Upper lobe of right lung (tissue), 1 donor: ENCODE results near the gene PLEKHA7. TPM values are rescaled to one million over a fixed set of nuclear protein-coding genes. Genes with fewer than 3 reads are reported as not detected.
A peak's percentile ranks its signal among the peaks of the same experiment; 100 is the strongest.
"Not testable (repeated sequence)": the region's sequence is repeated elsewhere in the genome, so short reads cannot be mapped to it uniquely, and the experiment has no call there.

Experiments used
- ATAC-seq: fragments of 200-7000 bp; cut with Tn5 transposase; one replicate; pipeline ENCODE4 v1.9.1; 2020; ENCODE audit warnings: mild to moderate bottlenecking, moderate library complexity
- DNase-seq: peaks from one replicate; pipeline ENCODE4 v3.0.0-alpha.2; 2020
- H3K27ac ChIP-seq: fragments of 200-600 bp; one replicate; pipeline ENCODE4 v1.8.0; 2022
- H3K27me3 ChIP-seq: fragments of 200-600 bp; one replicate; pipeline ENCODE4 v1.8.0; 2022; ENCODE audit warnings: mild to moderate bottlenecking
- H3K36me3 ChIP-seq: fragments of 200-600 bp; one replicate; pipeline ENCODE4 v1.8.0; 2022
- H3K4me1 ChIP-seq: fragments of 200-600 bp; one replicate; pipeline ENCODE4 v1.8.0; 2022
- H3K4me3 ChIP-seq: fragments of 200-600 bp; one replicate; pipeline ENCODE4 v1.8.0; 2022; ENCODE audit warnings: mild to moderate bottlenecking
- H3K9me3 ChIP-seq: fragments of 200-600 bp; one replicate; pipeline ENCODE4 v1.8.0; 2022
- intact Hi-C: fragments of 100-400 bp; cut with DNase I; formaldehyde crosslinking; loops from one replicate; pipeline ENCODE4 v1.11.0; 2022
- total RNA-seq: library from RNA; stranded (reverse); fragmentation: NEBNext Ultra II Directional; extraction: Animal tissue kit (Norgen Biotek cat#: 25700); gene quantifications from one replicate; pipeline ENCODE4 v1.2.1, GENCODE V29; 2021
- TF ChIP-seq, protein P1 (sequence below): fragments of 200-600 bp; IDR thresholded peaks from one replicate; pipeline ENCODE4 v1.8.0; 2022; ENCODE audit warnings: antibody characterized with exemption
- donor health status: DM: no; HTN: yes; CAD: no; lungs with severe emphysema.

Gene PLEKHA7
- total RNA-seq, 1 donor from 2014 or later: 43.6 TPM

GRCh38 chr11:16963316-16963876 lies 50.8 kb downstream of the PLEKHA7 start:
- peaks cover 6% of the 10 kb centered on the region for H3K4me1 ChIP-seq
- intact Hi-C loops: no loop called here
- H3K4me3 ChIP-seq: no peak overlapping the region
- no peak overlapping the region for H3K27ac ChIP-seq
- H3K9me3 ChIP-seq: no peaks in the 10 kb centered on the region
- no peaks in the 10 kb centered on the region for H3K36me3 ChIP-seq
- DNase-seq (no peak), ATAC-seq (peak; percentile 47)
- TF ChIP-seq, protein P1, sequence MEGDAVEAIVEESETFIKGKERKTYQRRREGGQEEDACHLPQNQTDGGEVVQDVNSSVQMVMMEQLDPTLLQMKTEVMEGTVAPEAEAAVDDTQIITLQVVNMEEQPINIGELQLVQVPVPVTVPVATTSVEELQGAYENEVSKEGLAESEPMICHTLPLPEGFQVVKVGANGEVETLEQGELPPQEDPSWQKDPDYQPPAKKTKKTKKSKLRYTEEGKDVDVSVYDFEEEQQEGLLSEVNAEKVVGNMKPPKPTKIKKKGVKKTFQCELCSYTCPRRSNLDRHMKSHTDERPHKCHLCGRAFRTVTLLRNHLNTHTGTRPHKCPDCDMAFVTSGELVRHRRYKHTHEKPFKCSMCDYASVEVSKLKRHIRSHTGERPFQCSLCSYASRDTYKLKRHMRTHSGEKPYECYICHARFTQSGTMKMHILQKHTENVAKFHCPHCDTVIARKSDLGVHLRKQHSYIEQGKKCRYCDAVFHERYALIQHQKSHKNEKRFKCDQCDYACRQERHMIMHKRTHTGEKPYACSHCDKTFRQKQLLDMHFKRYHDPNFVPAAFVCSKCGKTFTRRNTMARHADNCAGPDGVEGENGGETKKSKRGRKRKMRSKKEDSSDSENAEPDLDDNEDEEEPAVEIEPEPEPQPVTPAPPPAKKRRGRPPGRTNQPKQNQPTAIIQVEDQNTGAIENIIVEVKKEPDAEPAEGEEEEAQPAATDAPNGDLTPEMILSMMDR: no peak
- H3K27me3 ChIP-seq: no peaks in the 10 kb centered on the region

DNA sequence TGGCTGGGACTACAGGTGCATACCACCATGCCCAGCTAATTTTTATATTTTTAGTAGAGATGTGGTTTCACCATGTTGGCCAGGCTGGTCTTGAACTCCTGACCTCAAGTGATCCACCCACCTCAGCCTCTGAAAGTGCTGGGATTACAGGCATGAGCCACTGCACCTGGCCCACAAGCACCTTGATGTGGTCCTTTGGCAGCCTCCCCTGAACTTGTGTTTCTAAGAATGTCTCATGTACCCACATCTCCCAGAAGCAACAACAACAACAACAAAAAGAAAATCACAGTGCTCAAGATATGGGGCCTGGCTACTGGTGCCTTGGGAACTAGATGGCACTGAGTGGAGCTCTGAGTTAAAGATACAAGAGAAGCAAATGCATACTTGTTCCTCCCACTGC lies 51.6 kb downstream of the PLEKHA7 start:
- H3K27me3 ChIP-seq, H3K9me3 ChIP-seq, H3K4me3 ChIP-seq, DNase-seq, H3K4me1 ChIP-seq, H3K27ac ChIP-seq, intact Hi-C loops, H3K36me3 ChIP-seq, ATAC-seq: not testable (repeated sequence)

DNA sequence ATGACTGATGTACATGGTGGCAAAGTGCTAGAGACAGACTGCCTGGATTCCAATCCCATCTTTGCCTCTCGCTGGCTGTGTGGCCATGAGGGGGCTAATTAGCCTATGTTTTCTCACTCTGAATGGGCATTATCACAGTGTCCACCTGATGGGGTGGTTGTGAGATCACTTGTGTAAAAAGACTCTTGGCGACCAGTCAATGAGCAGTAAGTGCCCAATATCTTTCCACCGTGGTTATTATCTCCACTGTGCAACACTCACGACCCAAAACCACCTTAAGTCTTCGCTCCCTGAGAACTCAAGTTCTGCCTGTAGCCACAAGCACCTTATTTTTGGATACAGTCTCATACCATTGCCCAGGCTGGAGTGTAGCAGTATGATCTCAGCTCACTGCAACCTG lies 52.1 kb downstream of the PLEKHA7 start:
- intact Hi-C loops: no loop called here
- no peak for DNase-seq

GRCh38 chr11:16960250-16960649 lies 54.0 kb downstream of the PLEKHA7 start:
- no peak overlapping the region for H3K4me3 ChIP-seq
- H3K4me1 ChIP-seq: peaks cover 6% of the 10 kb centered on the region
- no peaks in the 10 kb centered on the region for H3K27me3 ChIP-seq
- no peaks in the 10 kb centered on the region for H3K36me3 ChIP-seq
- H3K27ac ChIP-seq: no peak overlapping the region
- no peak for ATAC-seq
- no peaks in the 10 kb centered on the region for H3K9me3 ChIP-seq
- TF ChIP-seq, protein P1: no peak
- intact Hi-C loops: no loop called here
- DNase-seq: no peak

More for the DNA sequence above, 52.1 kb downstream of the PLEKHA7 start:
- ATAC-seq: no peak
- H3K36me3 ChIP-seq: no peaks in the 10 kb centered on the region
- TF ChIP-seq, protein P1: no peak
- H3K4me1 ChIP-seq: peaks cover 6% of the 10 kb centered on the region
- H3K4me3 ChIP-seq: no peak overlapping the region
- H3K27ac ChIP-seq: no peak overlapping the region
- no peaks in the 10 kb centered on the region for H3K27me3 ChIP-seq
- H3K9me3 ChIP-seq: no peaks in the 10 kb centered on the region

DNA sequence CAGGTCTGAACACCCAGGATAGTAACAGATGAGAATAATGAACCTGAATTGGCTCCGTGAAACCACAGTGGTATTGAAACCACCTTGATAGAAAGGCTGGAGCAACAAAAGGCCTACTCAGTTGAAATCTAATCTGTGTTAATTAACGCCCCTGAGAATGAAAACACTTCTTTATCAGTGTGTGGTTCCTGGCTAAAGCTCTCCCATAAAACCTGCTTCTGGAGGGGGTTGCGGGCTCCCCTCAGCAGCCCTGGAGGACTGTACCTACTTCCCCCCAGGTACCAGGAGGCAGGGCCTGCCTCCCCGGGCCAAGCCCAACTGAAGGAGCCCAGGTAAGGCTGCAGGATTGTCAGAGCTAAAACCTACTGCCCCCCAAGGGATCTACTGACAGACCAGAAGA lies 54.6 kb downstream of the PLEKHA7 start:
- Histone ChIP-seq H3K9me3 (no peaks in the 10 kb centered on the region), H3K27me3 (no peaks in the 10 kb centered on the region), H3K4me1 (peaks cover 6% of the 10 kb centered on the region), H3K36me3 (no peaks in the 10 kb centered on the region), H3K27ac (no peak overlapping the region), H3K4me3 (no peak overlapping the region)
- DNase-seq (no peak), ATAC-seq (no peak)
- TF ChIP-seq, protein P1: no peak
- intact Hi-C loops: loop anchor here (10.0 kb wide), 1 partner anchor 105 kb away; no protein-coding TSS in a partner anchor

DNA sequence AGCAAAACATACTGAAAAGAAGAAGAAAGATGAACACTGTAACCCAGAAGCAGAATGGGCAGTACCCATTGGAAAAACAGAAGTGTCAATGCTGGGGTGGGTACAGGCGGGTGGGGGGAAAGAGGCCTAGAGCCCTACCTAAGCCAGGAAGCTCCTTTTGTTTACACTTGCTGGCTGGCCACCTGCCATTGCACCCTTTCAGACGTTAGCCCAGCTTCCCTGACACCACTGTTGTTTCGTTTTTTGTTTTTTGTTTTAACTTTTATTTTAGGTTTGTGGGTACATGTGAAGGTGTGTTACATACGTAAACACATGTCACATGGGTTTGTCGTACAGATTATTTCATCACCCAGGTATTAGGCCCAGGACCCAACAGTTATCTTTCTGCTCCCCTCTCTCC lies 55.4 kb downstream of the PLEKHA7 start:
- TF ChIP-seq, protein P1: no peak
- Histone ChIP-seq H3K4me3 (no peak overlapping the region), H3K4me1 (peaks cover 6% of the 10 kb centered on the region), H3K27ac (no peak overlapping the region), H3K27me3 (no peaks in the 10 kb centered on the region), H3K36me3 (no peaks in the 10 kb centered on the region), H3K9me3 (no peaks in the 10 kb centered on the region)
- no peak for DNase-seq
- intact Hi-C loops: loop anchor here (10.0 kb wide), 1 partner anchor 106 kb away; no protein-coding TSS in a partner anchor
- ATAC-seq: no peak
